Fibroblast of the aortic adventitia (primary cell): ENCODE measurements around the gene OR11G2. TPM values are rescaled to one million over a fixed set of nuclear protein-coding genes. Genes with fewer than 3 reads are reported as not detected.
"Not testable (repeated sequence)": the region's sequence is repeated elsewhere in the genome, so short reads cannot be mapped to it uniquely, and the experiment has no call there.

ENCODE experiments used
- DNase-seq: peaks from one replicate; pipeline ENCODE4 v3.0.0-alpha.2; 2010; ENCODE audit warnings: low read depth
- H3K4me3 ChIP-seq: 2 replicates; pipeline ENCODE4 v1.5.1; 2011; ENCODE audit warnings: low read depth, mild to moderate bottlenecking, control low read depth, low read length, moderate library complexity
- CTCF ChIP-seq: IDR thresholded peaks from 2 replicates; pipeline ENCODE4 v1.5.1; 2011; ENCODE audit warnings: mild to moderate bottlenecking, low read length, control low read depth, inconsistent platforms; ENCODE audit not compliant: insufficient read depth
- total RNA-seq: library from RNA; depleted of rRNA; stranded (reverse); fragments of >200 nt; gene quantifications from 2 replicates; pipeline ENCODE4 v1.2.3, GENCODE V29; 2012; ENCODE audit warnings: low replicate concordance

The OR11G2 gene
- total RNA-seq = not detected in 2 replicates

GRCh38 chr14:20190596-20190995 lies at the start of gene OR11G2:
Gene OR11G2, plus strand, starts transcription at chr14:20190896. Its CDS starts 6,542 bp downstream, at chr14:20197438.
- no peak for DNase-seq
- H3K4me3 ChIP-seq = no peak within 1 kb of the TSS
- no peak for TF ChIP-seq CTCF

GRCh38 chr14:20143911-20144310 lies 46.8 kb upstream of the OR11G2 start:
- DNase-seq = no peak
- H3K4me3 ChIP-seq = no peak overlapping the region
- no peak for TF ChIP-seq CTCF

- H3K4me3 ChIP-seq = no peak overlapping the region
- no peak for DNase-seq
- no peak for TF ChIP-seq CTCF
Measured at GRCh38 chr14:20144820-20145219, 45.9 kb upstream of the OR11G2 start.

GRCh38 chr14:20164462-20164861 lies 26.2 kb upstream of the OR11G2 start:
- no peak for DNase-seq
- no peak for TF ChIP-seq CTCF
- H3K4me3 ChIP-seq = no peak overlapping the region

- TF ChIP-seq CTCF = no peak
- DNase-seq = no peak
- no peak overlapping the region for H3K4me3 ChIP-seq
Measured at GRCh38 chr14:20167091-20167490, 23.6 kb upstream of the OR11G2 start.

GRCh38 chr14:20169852-20170251 lies 20.8 kb upstream of the OR11G2 start:
- DNase-seq = peak; percentile 45
- H3K4me3 ChIP-seq = not testable (repeated sequence)

- not testable (repeated sequence) for H3K4me3 ChIP-seq, DNase-seq
Measured at GRCh38 chr14:20174205-20174604, 16.5 kb upstream of the OR11G2 start.

- no peak for DNase-seq
- no peak for TF ChIP-seq CTCF
- no peak overlapping the region for H3K4me3 ChIP-seq
Measured at GRCh38 chr14:20176330-20176729, 14.4 kb upstream of the OR11G2 start.
